T-helper 1 cell (primary cell): Measurements from ENCODE around the gene EIF2D.

Experiments used
- DNase-seq, 5 donors: peaks; one replicate each; pipeline ENCODE4 v3.0.0-alpha.2; 2012 to 2020

The EIF2D gene

GRCh38 chr1:206544562-206545257 lies 67.6 kb downstream of the EIF2D start:
- peak; percentile 59 to 80 (median 69) for DNase-seq
